ENCODE measurements around the gene EPHA4. TPM values are rescaled to one million over a fixed set of nuclear protein-coding genes. Genes with fewer than 3 reads are reported as not detected.

EPHA4 gene
- total RNA-seq, 4 donors from 2014 or later = 3.5 to 16.5 (median 12.4) TPM

DNA sequence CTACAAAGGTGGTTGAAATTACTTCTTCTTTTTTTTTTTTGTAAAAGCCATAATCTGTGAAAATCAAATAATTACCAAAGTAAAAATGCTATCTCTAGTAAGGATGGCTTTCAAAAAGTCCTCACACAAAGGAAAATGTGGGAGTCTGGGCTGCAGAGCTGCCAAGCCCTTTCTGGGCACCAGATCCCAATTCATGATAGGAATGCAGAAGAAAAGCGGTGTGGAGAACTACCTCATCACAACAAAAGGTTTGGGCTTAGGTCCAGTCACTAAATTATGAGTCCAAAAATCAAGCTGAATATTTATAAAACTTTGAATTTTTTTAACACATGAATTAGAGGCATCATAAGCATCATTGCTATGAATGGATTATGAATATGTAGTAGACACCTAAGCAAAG lies 30.8 kb upstream of the EPHA4 start:
- TF ChIP-seq POLR2A (IDR thresholded peaks at IDR 0.05) = no peak
- TF ChIP-seq, protein P1, sequence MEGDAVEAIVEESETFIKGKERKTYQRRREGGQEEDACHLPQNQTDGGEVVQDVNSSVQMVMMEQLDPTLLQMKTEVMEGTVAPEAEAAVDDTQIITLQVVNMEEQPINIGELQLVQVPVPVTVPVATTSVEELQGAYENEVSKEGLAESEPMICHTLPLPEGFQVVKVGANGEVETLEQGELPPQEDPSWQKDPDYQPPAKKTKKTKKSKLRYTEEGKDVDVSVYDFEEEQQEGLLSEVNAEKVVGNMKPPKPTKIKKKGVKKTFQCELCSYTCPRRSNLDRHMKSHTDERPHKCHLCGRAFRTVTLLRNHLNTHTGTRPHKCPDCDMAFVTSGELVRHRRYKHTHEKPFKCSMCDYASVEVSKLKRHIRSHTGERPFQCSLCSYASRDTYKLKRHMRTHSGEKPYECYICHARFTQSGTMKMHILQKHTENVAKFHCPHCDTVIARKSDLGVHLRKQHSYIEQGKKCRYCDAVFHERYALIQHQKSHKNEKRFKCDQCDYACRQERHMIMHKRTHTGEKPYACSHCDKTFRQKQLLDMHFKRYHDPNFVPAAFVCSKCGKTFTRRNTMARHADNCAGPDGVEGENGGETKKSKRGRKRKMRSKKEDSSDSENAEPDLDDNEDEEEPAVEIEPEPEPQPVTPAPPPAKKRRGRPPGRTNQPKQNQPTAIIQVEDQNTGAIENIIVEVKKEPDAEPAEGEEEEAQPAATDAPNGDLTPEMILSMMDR (IDR thresholded peaks at IDR 0.05) = no peak
- no peaks in the 10 kb centered on the region for H3K36me3 ChIP-seq
- no peak for DNase-seq
- H3K27ac ChIP-seq = no peak overlapping the region
- H3K27me3 ChIP-seq = no peaks in the 10 kb centered on the region
- no peak overlapping the region for H3K4me3 ChIP-seq
- H3K4me1 ChIP-seq = no peaks in the 10 kb centered on the region
- no peaks in the 10 kb centered on the region for H3K9me3 ChIP-seq

DNA sequence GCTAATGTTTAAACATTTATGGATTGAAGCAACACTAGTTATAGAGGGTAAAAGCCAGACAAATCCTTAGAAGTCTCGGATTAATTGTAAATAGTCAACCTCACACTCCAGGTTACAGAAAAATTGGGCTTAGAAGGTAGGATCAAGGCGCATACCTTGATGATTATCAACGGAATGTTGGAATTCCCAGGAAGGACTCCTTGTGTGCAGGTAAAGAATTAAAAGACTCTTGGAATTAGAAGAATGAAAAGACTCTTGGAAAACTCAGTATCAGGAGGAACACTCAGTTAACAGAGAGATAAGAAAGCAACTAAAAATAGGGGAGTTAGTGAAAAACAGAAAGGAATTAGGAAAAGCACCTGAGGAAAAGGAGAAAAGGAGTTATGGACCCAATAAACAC lies 29.3 kb upstream of the EPHA4 start:
- DNase-seq = no peak
- no peaks in the 10 kb centered on the region for H3K4me1 ChIP-seq
- no peak overlapping the region for H3K27ac ChIP-seq
- TF ChIP-seq, protein P1 (IDR thresholded peaks at IDR 0.05) = no peak
- no peak for TF ChIP-seq POLR2A (IDR thresholded peaks at IDR 0.05)
- no peaks in the 10 kb centered on the region for H3K36me3 ChIP-seq
- H3K9me3 ChIP-seq = no peaks in the 10 kb centered on the region
- no peak overlapping the region for H3K4me3 ChIP-seq
- H3K27me3 ChIP-seq = no peaks in the 10 kb centered on the region

DNA sequence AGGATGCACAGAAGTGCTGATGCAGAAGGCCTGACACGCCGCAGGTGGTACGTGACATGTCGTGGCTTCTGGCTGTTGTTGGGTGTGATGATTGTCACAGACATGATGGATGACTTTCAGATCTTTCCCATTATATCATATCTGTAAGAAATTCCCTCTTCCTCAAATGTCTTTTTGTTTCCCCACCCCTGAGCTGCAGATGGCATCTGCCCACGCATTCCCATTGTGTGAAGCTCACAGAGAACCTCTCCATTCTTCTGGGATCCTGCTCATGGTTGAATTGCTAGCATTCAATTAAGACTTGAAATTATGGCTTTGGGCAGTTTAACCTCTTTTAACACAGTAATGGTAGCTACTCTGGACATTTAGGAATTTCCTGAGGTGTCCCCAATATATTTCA lies 28.3 kb upstream of the EPHA4 start:
- no peaks in the 10 kb centered on the region for H3K4me1 ChIP-seq
- H3K36me3 ChIP-seq = no peaks in the 10 kb centered on the region
- no peak for TF ChIP-seq POLR2A (IDR thresholded peaks at IDR 0.05)
- TF ChIP-seq, protein P1 (IDR thresholded peaks at IDR 0.05) = no peak
- H3K4me3 ChIP-seq = no peak overlapping the region
- no peaks in the 10 kb centered on the region for H3K9me3 ChIP-seq
- no peaks in the 10 kb centered on the region for H3K27me3 ChIP-seq
- no peak overlapping the region for H3K27ac ChIP-seq
- no peak for DNase-seq

DNA sequence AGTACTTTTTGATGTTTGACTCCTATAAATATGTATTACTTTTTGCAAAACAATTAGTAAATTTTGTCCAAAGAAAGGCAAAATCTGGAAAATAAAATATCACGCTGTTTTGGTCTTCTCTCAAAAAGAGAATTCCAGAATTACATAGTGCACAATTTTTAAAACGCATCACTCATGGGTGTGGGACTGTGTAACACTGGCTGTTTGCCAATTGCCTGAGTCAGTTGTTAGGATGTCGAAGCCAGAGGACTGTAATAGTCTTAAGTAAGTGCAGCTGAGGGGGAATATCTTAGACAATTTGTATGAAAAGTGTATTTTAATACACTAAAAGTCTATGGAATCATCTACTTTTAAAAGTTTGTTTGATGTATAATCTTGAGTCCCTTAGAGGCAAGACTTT lies 24.1 kb upstream of the EPHA4 start:
- no peak overlapping the region for H3K4me3 ChIP-seq
- TF ChIP-seq, protein P1 (IDR thresholded peaks at IDR 0.05) = no peak
- no peak for TF ChIP-seq POLR2A (IDR thresholded peaks at IDR 0.05)
- H3K4me1 ChIP-seq = no peaks in the 10 kb centered on the region
- no peak for DNase-seq
- no peaks in the 10 kb centered on the region for H3K9me3 ChIP-seq
- no peaks in the 10 kb centered on the region for H3K36me3 ChIP-seq
- H3K27me3 ChIP-seq = no peaks in the 10 kb centered on the region
- no peak overlapping the region for H3K27ac ChIP-seq

DNA sequence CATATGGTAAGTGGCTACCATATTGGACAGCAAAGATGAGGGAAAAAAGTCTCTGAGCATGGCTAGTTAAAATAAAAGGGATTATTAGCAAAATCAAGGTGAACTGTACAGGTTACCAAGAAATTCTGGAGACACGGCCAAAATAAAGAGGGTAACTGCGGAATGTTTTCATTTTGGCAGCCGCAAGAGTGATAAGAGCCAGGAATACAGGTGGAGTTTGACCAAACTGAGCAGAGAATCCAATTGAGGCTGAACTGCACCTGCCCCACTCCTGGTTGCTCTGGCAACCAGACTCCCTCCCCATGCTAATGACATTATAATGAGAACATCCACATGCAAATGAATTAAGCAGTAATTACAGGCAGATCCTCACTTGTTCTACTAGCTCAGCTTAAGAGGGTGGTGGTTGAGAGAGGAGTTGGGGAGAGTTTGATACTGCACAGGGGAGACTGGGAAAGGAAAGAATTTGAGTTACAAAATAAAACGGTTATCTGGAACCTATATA lies 18.8 kb upstream of the EPHA4 start:
- Histone ChIP-seq H3K27me3 (no peaks in the 10 kb centered on the region), H3K27ac (no peak overlapping the region), H3K4me1 (no peaks in the 10 kb centered on the region), H3K36me3 (no peaks in the 10 kb centered on the region), H3K4me3 (no peak overlapping the region), H3K9me3 (no peaks in the 10 kb centered on the region)
- DNase-seq = no peak
- TF ChIP-seq, protein P1 (IDR thresholded peaks at IDR 0.05) = no peak
- no peak for TF ChIP-seq POLR2A (IDR thresholded peaks at IDR 0.05)

DNA sequence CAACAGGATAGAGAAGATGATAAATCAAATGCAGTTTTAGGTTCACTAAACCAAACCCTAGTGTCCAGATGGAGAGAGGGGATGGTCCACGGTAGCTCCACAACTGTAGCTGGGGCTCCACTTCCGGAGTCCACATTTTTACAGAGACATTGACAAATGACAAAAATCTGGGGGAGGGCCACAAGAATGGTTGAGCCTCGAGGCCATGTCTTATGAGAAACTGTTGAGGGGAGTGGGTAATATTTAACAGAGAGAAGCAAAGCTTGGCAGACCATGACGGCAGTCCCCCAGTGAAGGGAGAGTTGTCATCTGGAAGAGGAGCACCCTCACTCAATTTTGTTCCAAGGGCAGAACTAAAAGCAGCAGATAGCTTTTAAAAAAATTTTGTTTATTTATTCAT lies 17.6 kb upstream of the EPHA4 start:
- no peak for TF ChIP-seq POLR2A (IDR thresholded peaks at IDR 0.05)
- TF ChIP-seq, protein P1 (IDR thresholded peaks at IDR 0.05) = no peak
- no peak for DNase-seq
- Histone ChIP-seq H3K4me3 (no peak overlapping the region), H3K36me3 (no peaks in the 10 kb centered on the region), H3K27ac (no peak overlapping the region), H3K4me1 (no peaks in the 10 kb centered on the region), H3K9me3 (no peaks in the 10 kb centered on the region), H3K27me3 (no peaks in the 10 kb centered on the region)

All from Peyer's patch (tissue), 4 donors.